Activated CD4-positive, alpha-beta T cell treated with anti-CD3 and anti-CD28 coated beads, Interleukin-2, amount 50 U/mL, for 48 hours (primary cell): Measurements from ENCODE around the gene PTH1R.

ENCODE experiments used
- DNase-seq, 2 experiments: peaks; one replicate each; pipeline ENCODE4 v3.0.0-alpha.2; 2020

Gene PTH1R

GRCh38 chr3:46850468-46850779 is 27.1 kb upstream of the PTH1R start:
- no peak for DNase-seq

GRCh38 chr3:46851364-46852333 is 25.9 kb upstream of the PTH1R start:
- peak in 1 of 2 experiments; percentile 1 for DNase-seq

GRCh38 chr3:46852334-46852720 is 25.2 kb upstream of the PTH1R start:
- no peak for DNase-seq

GRCh38 chr3:46852839-46853355 is 24.6 kb upstream of the PTH1R start:
- DNase-seq, result no peak

GRCh38 chr3:46853441-46854415 is 23.8 kb upstream of the PTH1R start:
- DNase-seq, result no peak

GRCh38 chr3:46854555-46854991 is 22.9 kb upstream of the PTH1R start:
- DNase-seq, result no peak

GRCh38 chr3:46856576-46857471 is 20.7 kb upstream of the PTH1R start:
- no peak for DNase-seq

GRCh38 chr3:46857485-46858341 is 19.8 kb upstream of the PTH1R start:
- no peak for DNase-seq

- DNase-seq, result no peak
These were observed 19.1 kb upstream of the PTH1R start for GRCh38 chr3:46858456-46858855.

- no peak for DNase-seq
These were observed 18.4 kb upstream of the PTH1R start for GRCh38 chr3:46859001-46859710.

- DNase-seq, result peak; percentile 45
These were observed 17.3 kb upstream of the PTH1R start for GRCh38 chr3:46860017-46860809.

- DNase-seq, result no peak
These were observed 16.5 kb upstream of the PTH1R start for GRCh38 chr3:46860810-46861604.

GRCh38 chr3:46861605-46862368 is 15.7 kb upstream of the PTH1R start:
- DNase-seq, result no peak

GRCh38 chr3:46862369-46863025 is 15.0 kb upstream of the PTH1R start:
- DNase-seq, result no peak

GRCh38 chr3:46863261-46863782 is 14.2 kb upstream of the PTH1R start, which contains the start of gene MYL3:
Gene MYL3 (minus strand): TSS chr3:46863444. CDS start chr3:46863390, 54 bp downstream.
- no peak for DNase-seq

GRCh38 chr3:46864061-46864881 is 13.2 kb upstream of the PTH1R start:
- DNase-seq, result no peak
